GM19455 (cell line): ENCODE measurements around the gene SCRT2.

ENCODE experiments used
- ATAC-seq: cut with Tn5 transposase; IDR thresholded peaks from one replicate; pipeline ENCODE4 v1.9.1; 2021; ENCODE audit not compliant: unreplicated experiment

SCRT2 gene

GRCh38 chr20:635028-635892 is 40.3 kb downstream of the SCRT2 start:
- no peak for ATAC-seq

- ATAC-seq = no peak
Measured at GRCh38 chr20:634148-634925, 41.3 kb downstream of the SCRT2 start.

DNA sequence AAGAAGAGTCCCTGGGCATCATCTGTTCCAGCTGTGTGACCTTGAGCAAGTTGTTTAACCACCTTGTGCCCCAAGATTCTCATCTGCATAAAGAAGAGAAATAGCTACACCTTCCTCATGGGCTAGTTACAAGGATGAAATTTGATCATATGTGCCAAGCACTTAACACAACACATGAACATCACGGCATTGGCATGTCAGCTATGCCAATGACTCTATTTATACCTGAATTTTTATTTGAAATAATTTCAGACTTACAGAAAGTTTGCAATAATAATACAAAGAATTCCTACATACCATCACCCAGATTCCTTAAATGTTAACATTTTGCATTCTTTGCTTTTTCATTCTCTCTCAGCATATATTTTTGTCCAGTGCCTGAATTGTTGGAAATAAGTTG is 44.5 kb downstream of the SCRT2 start:
- no peak for ATAC-seq

DNA sequence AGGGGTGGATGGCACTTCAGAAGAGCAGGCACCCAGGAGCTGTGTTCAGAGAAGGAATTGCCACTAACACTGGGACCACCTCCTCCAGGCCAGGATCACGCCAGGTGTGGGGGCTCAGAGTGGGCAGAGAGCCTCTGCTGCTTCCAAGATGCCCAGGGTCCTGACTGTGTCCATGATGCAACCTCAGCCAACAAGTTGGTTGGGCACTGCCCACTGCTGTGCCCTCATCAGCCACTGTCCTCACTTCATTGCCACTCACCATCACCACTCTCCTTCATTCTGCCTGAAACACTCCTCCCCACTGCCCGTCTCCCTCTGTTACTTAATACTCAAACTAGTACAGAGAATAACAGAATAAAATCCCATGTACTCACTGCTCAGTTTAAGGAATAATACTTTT is 49.0 kb downstream of the SCRT2 start:
- ATAC-seq = no peak

DNA sequence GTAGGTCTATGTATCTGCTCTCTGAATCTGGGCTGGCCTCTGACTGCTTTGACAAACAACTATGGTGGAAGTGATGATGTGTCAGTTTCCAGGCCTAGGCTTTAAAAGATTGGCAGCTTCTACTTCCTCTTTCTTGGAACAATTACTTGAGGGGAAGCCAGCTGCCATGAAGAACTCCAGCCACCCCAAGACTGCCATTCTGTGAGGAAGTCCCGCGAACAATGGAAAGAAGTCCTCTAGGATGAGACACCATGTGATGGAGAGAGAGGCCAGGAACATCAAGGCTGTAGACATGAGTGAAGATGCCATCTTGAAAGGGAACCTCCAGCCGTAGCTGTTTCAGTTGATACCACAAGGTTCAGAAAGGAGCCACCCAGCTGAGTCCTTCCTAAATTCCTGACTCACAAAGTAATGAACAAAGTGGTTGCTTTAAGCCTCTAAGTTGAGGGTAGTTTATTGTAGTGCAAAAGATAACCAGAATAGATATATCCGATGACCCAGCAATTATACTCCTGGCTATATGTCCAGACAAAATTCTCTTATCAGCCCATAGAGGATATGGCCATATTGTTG is 50.2 kb downstream of the SCRT2 start:
- ATAC-seq = no peak

- no peak for ATAC-seq
Measured at GRCh38 chr20:623704-624103, 51.9 kb downstream of the SCRT2 start.

DNA sequence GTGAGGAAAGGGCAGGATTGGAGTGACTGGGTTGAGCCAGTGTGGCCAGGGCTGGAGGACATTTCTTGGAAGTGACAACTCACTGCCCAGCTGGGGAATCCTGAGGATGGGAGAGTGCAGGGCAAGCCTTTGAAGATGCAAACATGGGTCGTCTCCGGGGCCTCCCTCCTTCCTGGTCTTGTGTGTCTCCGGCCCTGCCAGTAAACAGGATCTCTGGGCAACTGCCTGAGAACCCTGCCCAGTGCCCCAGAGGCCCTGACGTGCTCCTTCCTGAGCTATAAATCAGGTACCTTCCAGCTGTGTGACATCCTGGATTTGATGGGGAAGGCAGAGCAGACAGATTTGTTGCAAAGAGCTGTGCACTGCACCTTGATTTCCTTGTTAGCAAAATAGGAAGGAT is 52.6 kb downstream of the SCRT2 start:
- no peak for ATAC-seq

GRCh38 chr20:622161-622560 is 53.4 kb downstream of the SCRT2 start:
- no peak for ATAC-seq

DNA sequence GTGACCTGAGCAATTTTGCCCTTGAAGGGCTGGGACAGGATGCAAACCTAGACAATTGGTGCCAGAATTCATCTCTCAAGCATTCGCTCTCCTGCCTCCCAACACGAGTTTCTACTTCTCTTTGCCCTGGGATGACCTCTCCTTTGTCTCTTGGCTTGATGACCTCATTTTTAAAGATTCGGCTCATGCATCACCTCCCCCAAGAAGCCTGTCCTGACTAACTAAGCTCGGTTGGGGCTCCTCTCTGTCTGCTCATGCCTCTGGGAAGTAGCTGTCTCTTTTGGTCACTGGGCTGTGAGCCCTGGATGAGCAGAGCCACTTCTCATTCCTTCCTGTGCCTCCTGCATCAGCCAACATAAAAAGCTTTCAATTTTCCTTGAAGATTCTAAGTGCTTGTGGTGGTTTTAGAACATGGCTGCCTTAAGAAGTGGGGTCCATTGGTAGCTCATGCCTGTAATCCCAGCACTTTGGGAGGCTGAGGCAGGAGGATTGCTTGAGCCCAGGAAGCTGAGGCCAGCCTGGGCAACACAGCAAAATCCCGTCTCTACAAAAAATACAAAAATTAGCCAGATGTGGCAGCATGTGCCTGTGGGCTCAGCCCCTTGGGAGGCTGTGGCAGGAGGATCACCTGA is 54.4 kb downstream of the SCRT2 start:
- ATAC-seq = no peak

GRCh38 chr20:620246-620645 is 55.4 kb downstream of the SCRT2 start:
- ATAC-seq = no peak

DNA sequence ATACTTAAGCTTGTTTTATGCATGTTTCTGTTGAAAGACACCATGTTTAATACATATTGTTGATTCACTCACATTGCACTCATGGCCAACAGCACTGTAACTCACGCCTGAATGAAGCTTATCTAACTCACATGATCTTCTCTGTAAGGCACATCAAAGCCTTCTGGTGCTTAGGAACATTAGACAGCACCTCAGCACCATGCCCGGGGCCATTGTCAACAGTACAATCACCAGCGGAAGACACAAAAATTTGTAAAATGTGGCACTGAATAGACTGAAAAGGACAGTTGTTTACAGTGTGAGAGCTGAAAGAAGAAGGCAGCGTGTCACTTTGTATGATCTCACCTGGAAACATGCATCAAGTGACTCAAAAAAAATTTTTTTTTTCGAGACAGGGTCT is 56.6 kb downstream of the SCRT2 start:
- no peak for ATAC-seq

- no peak for ATAC-seq
Measured at GRCh38 chr20:617934-618690, 57.5 kb downstream of the SCRT2 start.

GRCh38 chr20:615514-615913 is 60.1 kb downstream of the SCRT2 start:
- ATAC-seq = no peak

DNA sequence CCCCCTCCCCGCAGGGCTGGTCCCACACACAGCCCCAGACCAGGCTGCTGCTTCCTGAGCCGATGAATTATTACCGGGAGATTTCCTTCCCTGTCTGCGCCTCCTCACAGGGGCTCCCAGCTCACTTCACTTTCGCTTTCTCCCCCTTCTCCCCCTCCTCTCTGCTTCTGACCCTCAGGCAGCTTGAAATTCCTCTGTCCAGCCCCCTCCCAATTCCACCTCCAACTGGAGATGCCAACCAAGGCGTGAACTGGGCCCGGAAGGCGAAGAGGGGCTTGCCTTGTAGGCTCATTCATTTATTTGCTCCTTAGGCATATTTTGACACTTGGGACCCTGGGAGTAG is 63.8 kb downstream of the SCRT2 start:
- no peak for ATAC-seq
